T47D (cell line): ENCODE measurements around the gene TSN.
"Not testable (repeated sequence)": the region's sequence is repeated elsewhere in the genome, so short reads cannot be mapped to it uniquely, and the experiment has no call there.

Experiments used
- DNase-seq, 2 experiments: peaks; one replicate each; pipeline versions ENCODE4 v3.0.0 to v3.0.0-alpha.2; 2011 to 2012; ENCODE audit warnings: low read depth in 1 of 2, low spot score in 1 of 2
- JUND ChIP-seq: IDR thresholded peaks from 2 replicates; pipeline ENCODE4 v1.6.1; 2012; ENCODE audit warnings: low read depth
- in situ Hi-C: cut with HindIII; loops from 2 replicates; pipeline ENCODE4 v1.10.0; 2016; ENCODE audit warnings: low sequenced_read_pairs, low pct_unique_long_range_greater_than_20kb

Gene TSN

GRCh38 chr2:121727332-121727731, 28.1 kb upstream of the TSN start:
- in situ Hi-C loops = no loop called here
- no peak for DNase-seq
- TF ChIP-seq JUND = no peak

GRCh38 chr2:121727950-121728349, 27.5 kb upstream of the TSN start:
- no peak for DNase-seq
- no peak for TF ChIP-seq JUND
- in situ Hi-C loops = no loop called here

GRCh38 chr2:121731366-121731765, 24.1 kb upstream of the TSN start:
- in situ Hi-C loops = no loop called here
- no peak for TF ChIP-seq JUND
- no peak for DNase-seq

- in situ Hi-C loops, DNase-seq: not testable (repeated sequence)
Observed at GRCh38 chr2:121734544-121734943, 20.9 kb upstream of the TSN start.

GRCh38 chr2:121735518-121736074, 19.9 kb upstream of the TSN start:
- DNase-seq = no peak
- in situ Hi-C loops = no loop called here
- TF ChIP-seq JUND = no peak

- TF ChIP-seq JUND = no peak
- in situ Hi-C loops = no loop called here
- no peak for DNase-seq
Observed at GRCh38 chr2:121736140-121736461, 19.4 kb upstream of the TSN start.

- peak; percentile 91 to 97 for DNase-seq
- TF ChIP-seq JUND = no peak
- in situ Hi-C loops = no loop called here
Observed at GRCh38 chr2:121736462-121737336, 18.8 kb upstream of the TSN start, which contains the start of gene NIFK. TSS of gene NIFK (minus strand) at chr2:121736875. CDS start at chr2:121736850, 25 bp downstream.

GRCh38 chr2:121740973-121741372, 14.5 kb upstream of the TSN start:
- DNase-seq = no peak
- in situ Hi-C loops = no loop called here
- no peak for TF ChIP-seq JUND

- no peak for TF ChIP-seq JUND
- no peak for DNase-seq
- in situ Hi-C loops = no loop called here
Observed at GRCh38 chr2:121741450-121741849, 14.0 kb upstream of the TSN start.

- DNase-seq = no peak
- in situ Hi-C loops = no loop called here
- no peak for TF ChIP-seq JUND
Observed at GRCh38 chr2:121746071-121746578, 9.3 kb upstream of the TSN start.

- in situ Hi-C loops = no loop called here
- DNase-seq = peak in 1 of 2 experiments; percentile 27
- TF ChIP-seq JUND = no peak
Observed at GRCh38 chr2:121748202-121748601, 7.2 kb upstream of the TSN start.

- no peak for DNase-seq
- no peak for TF ChIP-seq JUND
- in situ Hi-C loops = no loop called here
Observed at GRCh38 chr2:121754851-121755236, 607 bp upstream of the TSN start.

GRCh38 chr2:121764681-121765228, 9.3 kb downstream of the TSN start:
- in situ Hi-C loops = no loop called here
- TF ChIP-seq JUND = no peak
- no peak for DNase-seq

GRCh38 chr2:121766624-121767023, 11.2 kb downstream of the TSN start:
- no peak for DNase-seq
- in situ Hi-C loops = no loop called here
- no peak for TF ChIP-seq JUND
